Heart left ventricle (tissue), 16 donors: Measurements from ENCODE around the gene CSMD2. TPM values are rescaled to one million over a fixed set of nuclear protein-coding genes. Genes with fewer than 3 reads are reported as not detected.

Experiments
- ATAC-seq, 4 donors: fragments of 200-7000 bp; cut with Tn5 transposase; one replicate each; pipeline ENCODE4 v1.9.1; 2020 to 2022; ENCODE audit warnings: moderate library complexity in 4 of 4, mild to moderate bottlenecking in 3 of 4, moderate number of reproducible peaks in 1 of 4
- DNase-seq, 5 donors: peaks; one replicate each; pipeline ENCODE4 v3.0.0-alpha.2; 2020
- H3K27ac ChIP-seq, 12 donors: fragments of 200-600 bp; sonication (generic) in 4 of 12; one replicate each; pipeline versions ENCODE4 v1.5.0 to v1.8.0; 2016 to 2022; ENCODE audit warnings: mild to moderate bottlenecking in 2 of 12
- H3K27me3 ChIP-seq, 9 donors: fragments of 200-600 bp; sonication (generic) in 2 of 9; one replicate each; pipeline versions ENCODE4 v1.5.1 to v1.8.0; 2016 to 2022; ENCODE audit warnings: mild to moderate bottlenecking in 3 of 9
- H3K36me3 ChIP-seq, 9 donors: fragments of 200-600 bp; sonication (generic) in 2 of 9; one replicate each; pipeline versions ENCODE4 v1.5.0 to v1.8.0; 2018 to 2022; ENCODE audit warnings: mild to moderate bottlenecking in 2 of 9
- H3K4me1 ChIP-seq, 12 donors: fragments of 200-600 bp; sonication (generic) in 4 of 12; one replicate each; pipeline versions ENCODE4 v1.5.0 to v1.8.0; 2016 to 2022; ENCODE audit warnings: mild to moderate bottlenecking in 3 of 12
- H3K4me3 ChIP-seq, 12 donors: fragments of 200-600 bp; sonication (generic) in 4 of 12; one replicate each; pipeline versions ENCODE4 v1.5.0 to v1.8.0; 2017 to 2022; ENCODE audit warnings: mild to moderate bottlenecking in 9 of 12, moderate library complexity in 4 of 12
- H3K9me3 ChIP-seq, 12 donors: fragments of 200-600 bp; sonication (generic) in 4 of 12; one replicate each; pipeline versions ENCODE4 v1.5.0 to v1.8.0; 2016 to 2022; ENCODE audit warnings: mild to moderate bottlenecking in 1 of 12
- POLR2A ChIP-seq, 2 donors: fragments of 450-650 bp; IDR thresholded peaks; one replicate each; pipeline ENCODE4 v1.6.1; 2017; ENCODE audit warnings: antibody characterized with exemption in 2 of 2, mild to moderate bottlenecking in 2 of 2, moderate library complexity in 2 of 2
- WGBS, 4 donors: extraction: QIAGEN DNeasy Blood & Tissue Kit in 2 of 4; methylation state at CpG; one replicate each; pipeline versions ENCODE4 v1.1.5 to v1.1.7; 2013 to 2018; 5-methylcytosine and 5-hydroxymethylcytosine counted together
- intact Hi-C, 10 donors: fragments of 100-400 bp; cut with DNase I; formaldehyde crosslinking; loops; one replicate each; pipeline versions ENCODE4 v1.11.1 to v1.14.2; 2022
- polyA plus RNA-seq, 2 donors: library from polyadenylated mRNA; stranded (reverse); fragments of 200-250 nt; gene quantifications; one replicate each; pipeline ENCODE4 v1.2.3, GENCODE V29; 2013
- total RNA-seq, 9 donors: library from RNA; depleted of rRNA in 2 of 9; stranded (reverse); fragments of >200 nt in 2 of 9; fragmentation: NEBNext Ultra II Directional in 3 of 9; extraction: Animal tissue kit (Norgen Biotek cat#: 25700) in 3 of 9; gene quantifications; one replicate each; pipeline versions ENCODE4 v1.1.0 to v1.2.4, GENCODE V29; 2016 to 2023
- TF ChIP-seq, protein P1 (sequence below), 12 donors: fragments of 200-600 bp; sonication (generic) in 4 of 12; IDR thresholded peaks; one replicate each; pipeline versions ENCODE4 v1.5.0 to v1.8.0; 2018 to 2022; ENCODE audit warnings: antibody characterized with exemption in 12 of 12, mild to moderate bottlenecking in 5 of 12
- donor health status: ischemic (EF 13 %, LVEDD 7.1; RV severe dilation, severe dysfunction).
- donor health status: healthy with polysubstance abuse.
- donor health status: DM: no; HTN: yes; CAD: no.
- donor health status: DM: no; HTN: no; CAD: no.
- donor health status: ischemic (EF 25% LVEDD 6.9; RV normal size, moderate dysfunction).
- donor health status: ischemic (EF 25% LVEDD 5.7; RV mildly dilated, moderate dysfunction).
- donor health status: healthy.
- donor health status: DM: yes; HTN: yes; CAD: no.
- donor health status: ischemic (EF 35%, LVEDD 5.7; RV mildly dilated, moderate dysfunction).
- donor health status: nonischemic (EF 11% LVEDD 7.7; RV severe dilation, severe dysfunction).
- donor health status: DM: yes; HTN: yes; CAD: no.
- donor health status: PGD.
- donor health status: ischemic (EF 29% LVEDD 5.4; RV normal size, mild dysfunction).
- donor health status: nonischemic (EF 23%, LVEDD 6.1; RV moderate dilation, normal function).

CSMD2 gene
- total and polyA plus RNA-seq, 11 donors, result 0.02 to 0.79 (median 0.22) TPM

DNA sequence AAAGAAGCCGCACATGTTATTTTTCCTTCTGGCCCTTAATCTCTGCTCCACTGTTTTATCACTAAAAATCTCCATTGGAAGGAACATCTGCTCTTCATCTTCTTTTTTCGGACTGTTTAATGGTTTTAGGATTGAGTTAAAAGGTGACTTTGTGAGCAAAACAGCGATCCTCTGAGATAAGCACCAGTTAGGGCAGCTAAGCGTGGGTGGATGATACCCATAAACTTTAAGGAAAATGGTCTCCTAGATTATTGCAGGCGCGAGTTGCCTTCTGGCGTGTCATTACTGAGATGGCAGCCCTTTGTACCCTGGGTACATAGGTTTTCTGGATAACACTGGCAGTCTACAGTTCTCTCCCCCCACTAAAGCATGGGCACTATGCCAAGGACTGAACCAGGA is 345.1 kb downstream of the CSMD2 start:
- no peaks in the 10 kb centered on the region for H3K9me3 ChIP-seq
- H3K36me3 ChIP-seq, result no peaks in the 10 kb centered on the region
- H3K27ac ChIP-seq, result no peak overlapping the region
- DNase-seq (no peak), ATAC-seq (no peak)
- no peaks in the 10 kb centered on the region for H3K4me1 ChIP-seq
- WGBS, 4 donors, result 70 to 74% (median 73%) methylated on average over 7 of the region's 7 CpGs
- H3K4me3 ChIP-seq, result no peak overlapping the region
- TF ChIP-seq, protein P1, sequence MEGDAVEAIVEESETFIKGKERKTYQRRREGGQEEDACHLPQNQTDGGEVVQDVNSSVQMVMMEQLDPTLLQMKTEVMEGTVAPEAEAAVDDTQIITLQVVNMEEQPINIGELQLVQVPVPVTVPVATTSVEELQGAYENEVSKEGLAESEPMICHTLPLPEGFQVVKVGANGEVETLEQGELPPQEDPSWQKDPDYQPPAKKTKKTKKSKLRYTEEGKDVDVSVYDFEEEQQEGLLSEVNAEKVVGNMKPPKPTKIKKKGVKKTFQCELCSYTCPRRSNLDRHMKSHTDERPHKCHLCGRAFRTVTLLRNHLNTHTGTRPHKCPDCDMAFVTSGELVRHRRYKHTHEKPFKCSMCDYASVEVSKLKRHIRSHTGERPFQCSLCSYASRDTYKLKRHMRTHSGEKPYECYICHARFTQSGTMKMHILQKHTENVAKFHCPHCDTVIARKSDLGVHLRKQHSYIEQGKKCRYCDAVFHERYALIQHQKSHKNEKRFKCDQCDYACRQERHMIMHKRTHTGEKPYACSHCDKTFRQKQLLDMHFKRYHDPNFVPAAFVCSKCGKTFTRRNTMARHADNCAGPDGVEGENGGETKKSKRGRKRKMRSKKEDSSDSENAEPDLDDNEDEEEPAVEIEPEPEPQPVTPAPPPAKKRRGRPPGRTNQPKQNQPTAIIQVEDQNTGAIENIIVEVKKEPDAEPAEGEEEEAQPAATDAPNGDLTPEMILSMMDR (IDR thresholded peaks at IDR 0.05), result no peak
- no peak for TF ChIP-seq POLR2A (IDR thresholded peaks at IDR 0.05)
- peaks cover 0 to 8% (median 0%) of the 10 kb centered on the region in 9 donors for H3K27me3 ChIP-seq
- intact Hi-C loops, result no loop called here

DNA sequence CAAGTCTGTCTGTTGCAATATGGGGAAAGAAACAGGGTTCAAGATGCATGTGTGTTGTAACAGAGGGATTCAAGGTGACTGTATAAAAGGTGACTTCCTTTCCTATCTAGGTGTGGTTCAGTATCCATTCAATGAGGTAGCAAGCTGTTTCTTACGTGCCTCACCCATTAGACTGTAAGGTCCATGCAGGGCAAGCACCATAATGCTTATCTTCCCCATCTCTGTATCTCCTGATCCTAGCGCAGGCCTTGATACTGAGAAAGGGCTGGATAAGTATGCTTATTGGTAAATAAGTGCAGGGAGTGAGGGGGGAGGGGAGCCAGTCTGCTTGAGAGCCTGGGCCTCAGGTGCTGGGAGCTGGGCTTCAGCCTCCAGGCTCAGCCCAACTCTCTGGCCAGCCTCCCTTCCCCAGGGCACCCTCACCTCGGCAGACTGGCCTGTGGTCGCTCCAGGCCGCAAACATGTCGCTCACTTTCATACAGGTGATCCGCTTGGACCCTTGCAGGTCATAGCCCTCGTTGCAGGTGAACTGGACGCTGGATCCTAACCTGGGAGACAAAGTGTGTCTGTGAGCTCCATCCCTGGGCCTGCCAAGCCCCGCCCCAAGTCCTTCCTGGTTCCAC is 345.6 kb downstream of the CSMD2 start:
- no peak for ATAC-seq
- Histone ChIP-seq H3K27me3 (peaks cover 0 to 8% (median 0%) of the 10 kb centered on the region in 9 donors), H3K4me1 (no peaks in the 10 kb centered on the region), H3K4me3 (no peak overlapping the region), H3K36me3 (no peaks in the 10 kb centered on the region), H3K27ac (no peak overlapping the region), H3K9me3 (no peaks in the 10 kb centered on the region)
- TF ChIP-seq POLR2A (IDR thresholded peaks at IDR 0.05), result no peak
- TF ChIP-seq, protein P1 (IDR thresholded peaks at IDR 0.05), result no peak
- intact Hi-C loops, result no loop called here
- 78 to 82% (median 81%) methylated on average over 10 of the region's 10 CpGs for WGBS, 4 donors
- DNase-seq, result no peak

DNA sequence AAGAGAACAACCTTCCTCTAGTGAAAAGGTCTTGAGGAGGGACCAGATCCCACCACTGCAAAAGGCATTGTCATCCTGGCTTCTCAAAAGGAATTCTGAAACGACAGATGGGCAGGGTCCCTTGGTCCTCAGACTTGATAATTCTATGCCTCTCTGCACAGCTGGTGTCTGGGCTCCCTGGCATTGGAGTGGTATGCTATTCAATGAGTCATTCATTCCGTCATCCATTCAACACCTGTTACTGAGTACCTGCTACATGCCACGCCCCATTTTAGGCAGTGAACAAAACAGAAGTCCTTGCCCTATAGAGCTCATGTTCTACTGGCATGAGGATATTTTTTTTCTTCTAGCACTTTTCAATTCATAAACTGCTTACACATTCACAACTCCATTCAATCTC is 347.0 kb downstream of the CSMD2 start:
- Histone ChIP-seq H3K9me3 (no peaks in the 10 kb centered on the region), H3K27ac (no peak overlapping the region), H3K4me3 (no peak overlapping the region), H3K27me3 (peaks cover 0 to 2% (median 0%) of the 10 kb centered on the region in 9 donors), H3K4me1 (no peaks in the 10 kb centered on the region), H3K36me3 (no peaks in the 10 kb centered on the region)
- ATAC-seq (no peak), DNase-seq (no peak)
- 71 to 82% (median 79%) methylated on average over 3 of the region's 3 CpGs for WGBS, 4 donors
- TF ChIP-seq, protein P1 (IDR thresholded peaks at IDR 0.05), result no peak
- no peak for TF ChIP-seq POLR2A (IDR thresholded peaks at IDR 0.05)
- intact Hi-C loops, result no loop called here

DNA sequence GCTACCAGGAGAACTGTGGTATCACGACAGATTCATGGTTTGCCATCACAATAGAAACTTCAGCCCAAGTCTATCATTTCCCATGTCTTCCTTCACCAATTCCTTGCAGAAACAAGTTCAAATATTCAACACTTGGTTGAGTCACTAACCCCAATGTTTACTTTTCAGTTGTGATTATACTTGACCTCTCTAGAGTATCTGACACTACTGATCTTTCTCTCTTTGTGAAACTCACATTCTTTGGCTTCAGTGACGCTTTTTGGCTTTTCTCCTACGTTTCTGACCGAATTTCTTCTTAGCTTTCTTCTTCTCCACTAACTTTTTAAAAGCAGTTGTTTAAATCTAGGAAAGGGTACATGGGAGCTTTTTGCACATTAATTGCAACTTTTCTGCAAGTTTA is 350.0 kb downstream of the CSMD2 start:
- DNase-seq (no peak), ATAC-seq (no peak)
- WGBS, 4 donors, result 56 to 64% (median 59%) methylated on average over 4 of the region's 4 CpGs
- intact Hi-C loops, result no loop called here
- no peak overlapping the region for H3K27ac ChIP-seq
- H3K9me3 ChIP-seq, result peaks cover 0 to 3% (median 0%) of the 10 kb centered on the region in 12 donors
- H3K4me3 ChIP-seq, result no peak overlapping the region
- H3K27me3 ChIP-seq, result peaks cover 0 to 2% (median 0%) of the 10 kb centered on the region in 9 donors
- H3K36me3 ChIP-seq, result no peaks in the 10 kb centered on the region
- no peak for TF ChIP-seq POLR2A (IDR thresholded peaks at IDR 0.05)
- TF ChIP-seq, protein P1 (IDR thresholded peaks at IDR 0.05), result no peak
- H3K4me1 ChIP-seq, result no peaks in the 10 kb centered on the region
